ENCODE measurements around the gene DEPDC1B.

The DEPDC1B gene

DNA sequence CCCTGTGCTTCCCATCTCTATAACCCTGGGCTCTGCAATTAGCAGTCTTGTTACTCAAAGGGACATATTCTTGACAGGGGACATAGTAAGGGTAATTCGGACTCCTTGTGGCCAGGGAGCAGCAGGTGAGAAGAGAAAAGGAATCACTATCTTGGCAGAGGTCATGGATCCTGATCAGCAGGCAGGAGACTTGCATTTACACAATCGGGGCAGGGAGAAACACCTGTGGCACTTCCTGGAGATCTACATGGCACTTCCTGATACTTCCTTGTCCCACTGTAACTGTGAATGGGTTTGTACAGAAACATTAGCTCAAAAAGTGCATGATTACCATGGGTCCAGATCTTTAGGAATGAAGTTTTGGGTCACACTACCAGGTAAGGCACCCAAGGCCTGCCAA lies 29.2 kb downstream of the DEPDC1B start:
- Histone ChIP-seq H4K8ac (ENCODE audit: low read depth, low read length) (no peak overlapping the region), H2AK5ac (ENCODE audit: low read depth, low read length) (no peak overlapping the region), H3K4me3 (ENCODE audit: low read length in 2 of 2) (no peak overlapping the region), H3K4ac (ENCODE audit: low read length) (no peak overlapping the region), H3K9me3 (replicated peaks in 1 of 2; ENCODE audit: control insufficient read depth in 2 of 2, insufficient read depth in 1 of 2, low read depth in 1 of 2, low read length in 2 of 2) (peaks cover 0 to 3% of the 10 kb centered on the region in 2 donors), H3K27ac (replicated peaks; ENCODE audit: low read length) (no peak overlapping the region), H3K14ac (ENCODE audit: low read length) (no peak overlapping the region), H3K4me1 (ENCODE audit: control insufficient read depth in 2 of 2, insufficient read depth in 1 of 2, low read depth in 1 of 2, low read length in 2 of 2) (peaks cover 0 to 6% of the 10 kb centered on the region in 2 donors), H3K79me1 (ENCODE audit: low read depth, low read length) (peaks cover 10% of the 10 kb centered on the region), H3K9ac (ENCODE audit: low read depth, low read length, poor library complexity) (no peak overlapping the region), H2BK5ac (ENCODE audit: low read length) (no peak overlapping the region), H2BK120ac (ENCODE audit: low read depth, low read length) (no peak overlapping the region), H2BK15ac (ENCODE audit: low read length) (no peak overlapping the region), H3K18ac (ENCODE audit: low read length) (no peak overlapping the region), H3K4me2 (ENCODE audit: insufficient read depth, low read length, poor library complexity, severe bottlenecking) (no peak overlapping the region), H2AFZ (ENCODE audit: low read length) (no peak overlapping the region), H3K36me3 (replicated peaks in 1 of 2; ENCODE audit: control insufficient read depth in 2 of 2, insufficient read depth in 2 of 2, low read length in 2 of 2) (peaks cover 8 to 37% of the 10 kb centered on the region in 2 donors), H4K91ac (ENCODE audit: low read depth, low read length, poor library complexity) (no peak overlapping the region), H3K27me3 (ENCODE audit: control insufficient read depth in 3 of 3, insufficient read depth in 3 of 3, low read depth in 1 of 3, low read length in 3 of 3) (no peaks in the 10 kb centered on the region), H3K23ac (ENCODE audit: low read depth, low read length, poor library complexity) (peak overlapping the region; percentile 8), H2BK12ac (ENCODE audit: low read length) (no peak overlapping the region)
- WGBS, 2 donors (ENCODE audit: extremely low coverage in 2 of 2, insufficient read length in 2 of 2, insufficient replicate concordance in 1 of 2): no CpG with 5 or more reads among the region's 2 CpGs
- DNase-seq (ENCODE audit: low spot score): no peak

DNA sequence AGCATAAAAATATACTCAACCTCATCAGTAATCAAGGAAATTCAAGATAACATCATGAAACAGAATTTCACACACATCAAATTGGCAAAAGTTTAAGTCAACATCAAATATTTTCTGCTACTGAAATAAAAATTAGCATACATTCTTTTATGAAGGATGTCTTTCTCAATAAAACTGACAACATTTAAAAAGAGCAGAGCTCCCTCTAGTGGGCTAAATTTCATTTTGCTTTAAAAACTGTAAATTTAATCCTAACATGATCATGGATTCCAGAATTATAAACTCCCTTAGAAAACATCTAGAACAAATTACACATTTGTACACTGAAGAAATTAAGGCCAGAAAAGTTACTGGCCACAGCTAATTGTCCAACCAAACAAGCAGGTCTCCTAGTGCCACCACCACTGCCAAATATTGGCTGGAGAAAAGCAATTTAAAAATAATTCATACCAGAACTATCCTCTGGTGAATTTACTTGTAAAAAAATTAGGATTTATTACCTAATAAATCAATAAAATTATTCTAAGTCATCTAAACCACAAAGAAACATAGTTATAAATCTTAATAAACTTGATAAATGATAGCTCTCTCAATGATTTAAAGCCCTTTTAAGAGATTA lies 31.2 kb downstream of the DEPDC1B start:
- peaks cover 0 to 3% of the 10 kb centered on the region in 2 donors for H3K9me3 ChIP-seq (replicated peaks in 1 of 2; ENCODE audit: control insufficient read depth in 2 of 2, insufficient read depth in 1 of 2, low read depth in 1 of 2, low read length in 2 of 2)
- H4K8ac ChIP-seq (ENCODE audit: low read depth, low read length): no peak overlapping the region
- no peak overlapping the region for H3K4ac ChIP-seq (ENCODE audit: low read length)
- peaks cover 10% of the 10 kb centered on the region for H3K79me1 ChIP-seq (ENCODE audit: low read depth, low read length)
- H3K27me3 ChIP-seq (ENCODE audit: control insufficient read depth in 3 of 3, insufficient read depth in 3 of 3, low read depth in 1 of 3, low read length in 3 of 3): no peaks in the 10 kb centered on the region
- H3K4me3 ChIP-seq (ENCODE audit: low read length in 2 of 2): no peak overlapping the region
- no peak overlapping the region for H3K9ac ChIP-seq (ENCODE audit: low read depth, low read length, poor library complexity)
- H2AFZ ChIP-seq (ENCODE audit: low read length): no peak overlapping the region
- no peak overlapping the region for H2BK5ac ChIP-seq (ENCODE audit: low read length)
- DNase-seq (ENCODE audit: low spot score): no peak
- no peak overlapping the region for H2BK15ac ChIP-seq (ENCODE audit: low read length)
- no peak overlapping the region for H4K91ac ChIP-seq (ENCODE audit: low read depth, low read length, poor library complexity)
- no peak overlapping the region for H3K27ac ChIP-seq (replicated peaks; ENCODE audit: low read length)
- H3K14ac ChIP-seq (ENCODE audit: low read length): no peak overlapping the region
- no peak overlapping the region for H3K18ac ChIP-seq (ENCODE audit: low read length)
- no peak overlapping the region for H2BK120ac ChIP-seq (ENCODE audit: low read depth, low read length)
- H3K36me3 ChIP-seq (replicated peaks in 1 of 2; ENCODE audit: control insufficient read depth in 2 of 2, insufficient read depth in 2 of 2, low read length in 2 of 2): peaks cover 8 to 42% of the 10 kb centered on the region in 2 donors
- no peak overlapping the region for H2AK5ac ChIP-seq (ENCODE audit: low read depth, low read length)
- H2BK12ac ChIP-seq (ENCODE audit: low read length): no peak overlapping the region
- H3K4me2 ChIP-seq (ENCODE audit: insufficient read depth, low read length, poor library complexity, severe bottlenecking): no peak overlapping the region
- H3K4me1 ChIP-seq (ENCODE audit: control insufficient read depth in 2 of 2, insufficient read depth in 1 of 2, low read depth in 1 of 2, low read length in 2 of 2): peaks cover 0 to 2% of the 10 kb centered on the region in 2 donors
- no peak overlapping the region for H3K23ac ChIP-seq (ENCODE audit: low read depth, low read length, poor library complexity)

DNA sequence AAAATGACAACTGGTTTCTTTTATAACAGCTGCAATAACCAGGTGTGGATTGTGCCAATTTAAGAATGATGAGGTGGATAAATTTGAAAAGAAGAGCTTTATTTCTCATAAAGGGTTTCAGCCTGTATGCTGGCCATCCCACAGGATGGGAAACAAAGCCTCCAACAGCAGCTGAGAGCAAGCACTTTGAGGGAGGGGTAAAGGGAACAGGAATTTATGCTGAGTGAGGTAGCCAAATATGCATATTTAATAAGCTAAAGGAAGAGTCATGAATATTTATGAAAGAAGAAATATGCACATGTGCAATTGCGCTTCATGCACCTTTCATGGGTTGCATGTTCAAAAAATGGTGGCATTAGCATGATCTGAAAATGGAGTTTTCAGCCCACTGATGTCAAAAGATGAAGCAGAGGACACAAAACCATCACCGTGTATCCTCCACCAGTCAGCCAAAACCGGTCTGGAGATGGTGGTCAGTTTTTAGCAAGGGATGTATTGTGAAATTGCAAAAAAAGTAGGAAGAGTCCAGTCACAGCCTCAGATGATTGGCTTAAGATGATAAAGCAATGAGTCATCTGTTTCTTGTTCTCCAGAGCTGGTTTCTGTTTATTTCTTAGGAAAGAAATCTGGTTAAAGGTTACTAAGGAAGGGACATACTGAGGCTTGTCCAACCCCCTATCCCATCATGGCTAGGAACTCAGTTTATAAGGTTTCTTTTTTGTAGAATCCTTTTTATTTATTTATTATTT lies 47.9 kb downstream of the DEPDC1B start:
- Histone ChIP-seq H2AK5ac (ENCODE audit: low read depth, low read length) (no peak overlapping the region), H3K9me3 (replicated peaks in 1 of 2; ENCODE audit: control insufficient read depth in 2 of 2, insufficient read depth in 1 of 2, low read depth in 1 of 2, low read length in 2 of 2) (peaks cover 3 to 28% of the 10 kb centered on the region in 2 donors), H2BK15ac (ENCODE audit: low read length) (no peak overlapping the region), H3K4me3 (ENCODE audit: low read length in 2 of 2) (no peak overlapping the region), H4K8ac (ENCODE audit: low read depth, low read length) (no peak overlapping the region), H3K4ac (ENCODE audit: low read length) (no peak overlapping the region), H3K27me3 (ENCODE audit: control insufficient read depth in 3 of 3, insufficient read depth in 3 of 3, low read depth in 1 of 3, low read length in 3 of 3) (no peaks in the 10 kb centered on the region), H3K18ac (ENCODE audit: low read length) (no peak overlapping the region), H2BK12ac (ENCODE audit: low read length) (no peak overlapping the region), H3K9ac (ENCODE audit: low read depth, low read length, poor library complexity) (no peak overlapping the region), H3K36me3 (replicated peaks in 1 of 2; ENCODE audit: control insufficient read depth in 2 of 2, insufficient read depth in 2 of 2, low read length in 2 of 2) (peaks cover 2 to 5% of the 10 kb centered on the region in 2 donors), H2BK120ac (ENCODE audit: low read depth, low read length) (no peak overlapping the region), H3K4me2 (ENCODE audit: insufficient read depth, low read length, poor library complexity, severe bottlenecking) (no peak overlapping the region), H2AFZ (ENCODE audit: low read length) (no peak overlapping the region), H3K4me1 (ENCODE audit: control insufficient read depth in 2 of 2, insufficient read depth in 1 of 2, low read depth in 1 of 2, low read length in 2 of 2) (no peaks in the 10 kb centered on the region), H2BK5ac (ENCODE audit: low read length) (no peak overlapping the region), H3K14ac (ENCODE audit: low read length) (no peak overlapping the region), H4K91ac (ENCODE audit: low read depth, low read length, poor library complexity) (no peak overlapping the region), H3K27ac (replicated peaks; ENCODE audit: low read length) (no peak overlapping the region), H3K79me1 (ENCODE audit: low read depth, low read length) (peaks cover 3% of the 10 kb centered on the region), H3K23ac (ENCODE audit: low read depth, low read length, poor library complexity) (no peak overlapping the region)
- no CpG with 5 or more reads among the region's 3 CpGs for WGBS, 2 donors (ENCODE audit: extremely low coverage in 2 of 2, insufficient read length in 2 of 2, insufficient replicate concordance in 1 of 2)
- DNase-seq (ENCODE audit: low spot score): no peak

DNA sequence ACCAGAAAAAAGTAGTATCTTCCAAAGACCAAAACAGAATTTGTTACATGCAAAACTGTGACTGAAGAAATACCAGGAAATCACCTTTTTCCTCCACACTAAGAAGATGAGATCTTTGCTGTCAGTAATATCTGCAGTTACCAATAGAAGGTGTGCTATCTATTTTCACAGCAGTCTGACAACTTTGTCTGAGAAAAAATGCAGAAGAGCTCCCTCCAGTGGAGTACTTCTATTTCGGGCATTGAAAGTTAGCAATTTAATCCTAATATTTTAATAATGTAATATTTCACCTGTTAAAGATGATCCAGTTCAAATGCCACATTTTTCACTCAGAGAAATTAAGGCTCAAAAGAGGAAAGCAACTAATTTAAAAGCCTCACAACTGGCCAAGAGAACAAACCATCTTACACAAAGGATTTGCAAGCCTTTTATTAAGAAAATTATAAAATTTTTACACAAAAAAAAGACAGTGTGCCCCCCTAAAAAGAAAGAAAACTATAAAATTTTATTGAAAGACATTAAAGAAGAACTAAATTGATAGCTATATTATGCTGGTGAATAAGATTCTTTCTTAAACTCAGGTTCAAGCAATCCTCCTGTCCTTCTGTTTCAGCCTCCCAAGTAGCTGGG lies 50.6 kb downstream of the DEPDC1B start:
- Histone ChIP-seq H2AK5ac (ENCODE audit: low read depth, low read length) (no peak overlapping the region), H3K4me3 (ENCODE audit: low read length in 2 of 2) (no peak overlapping the region), H3K18ac (ENCODE audit: low read length) (no peak overlapping the region), H3K4me2 (ENCODE audit: insufficient read depth, low read length, poor library complexity, severe bottlenecking) (no peak overlapping the region), H2BK12ac (ENCODE audit: low read length) (no peak overlapping the region), H4K91ac (ENCODE audit: low read depth, low read length, poor library complexity) (no peak overlapping the region), H2BK15ac (ENCODE audit: low read length) (no peak overlapping the region), H2AFZ (ENCODE audit: low read length) (no peak overlapping the region), H3K9ac (ENCODE audit: low read depth, low read length, poor library complexity) (no peak overlapping the region), H3K27me3 (ENCODE audit: control insufficient read depth in 3 of 3, insufficient read depth in 3 of 3, low read depth in 1 of 3, low read length in 3 of 3) (no peaks in the 10 kb centered on the region), H2BK5ac (ENCODE audit: low read length) (no peak overlapping the region), H3K4ac (ENCODE audit: low read length) (no peak overlapping the region), H3K9me3 (replicated peaks in 1 of 2; ENCODE audit: control insufficient read depth in 2 of 2, insufficient read depth in 1 of 2, low read depth in 1 of 2, low read length in 2 of 2) (peaks cover 2 to 14% of the 10 kb centered on the region in 2 donors), H4K8ac (ENCODE audit: low read depth, low read length) (no peak overlapping the region), H3K14ac (ENCODE audit: low read length) (no peak overlapping the region), H3K4me1 (ENCODE audit: control insufficient read depth in 2 of 2, insufficient read depth in 1 of 2, low read depth in 1 of 2, low read length in 2 of 2) (no peaks in the 10 kb centered on the region), H3K36me3 (replicated peaks in 1 of 2; ENCODE audit: control insufficient read depth in 2 of 2, insufficient read depth in 2 of 2, low read length in 2 of 2) (peaks cover 3 to 28% of the 10 kb centered on the region in 2 donors), H3K79me1 (ENCODE audit: low read depth, low read length) (peaks cover 3% of the 10 kb centered on the region), H3K23ac (ENCODE audit: low read depth, low read length, poor library complexity) (no peak overlapping the region), H3K27ac (replicated peaks; ENCODE audit: low read length) (no peak overlapping the region), H2BK120ac (ENCODE audit: low read depth, low read length) (no peak overlapping the region)
- DNase-seq (ENCODE audit: low spot score): no peak
- WGBS, 2 donors (ENCODE audit: extremely low coverage in 2 of 2, insufficient read length in 2 of 2, insufficient replicate concordance in 1 of 2): no CpG with 5 or more reads among the region's 1 CpG

Measured in neuronal stem cell (in vitro differentiated cells).